DMS53 (cell line): Measurements from ENCODE around the gene ARL15.

Source experiments
- DNase-seq: peaks from one replicate; lab custom pipeline; 2025; lab: John Stamatoyannopoulos, UW

The ARL15 gene

GRCh38 chr5:54284586-54284985, 25.8 kb downstream of the ARL15 start:
- DNase-seq, result no peak

GRCh38 chr5:54282876-54283275, 27.5 kb downstream of the ARL15 start:
- no peak for DNase-seq

GRCh38 chr5:54281960-54282692, 28.2 kb downstream of the ARL15 start:
- no peak for DNase-seq

- no peak for DNase-seq
Observed at GRCh38 chr5:54279960-54280359, 30.4 kb downstream of the ARL15 start.

- no peak for DNase-seq
Observed at GRCh38 chr5:54278979-54279717, 31.2 kb downstream of the ARL15 start.

GRCh38 chr5:54278036-54278830, 32.1 kb downstream of the ARL15 start:
- DNase-seq, result no peak

- DNase-seq, result no peak
Observed at GRCh38 chr5:54276048-54276447, 34.3 kb downstream of the ARL15 start.

GRCh38 chr5:54275361-54275760, 35.0 kb downstream of the ARL15 start:
- DNase-seq, result no peak

GRCh38 chr5:54274944-54275343, 35.4 kb downstream of the ARL15 start:
- DNase-seq, result no peak

- no peak for DNase-seq
Observed at GRCh38 chr5:54273715-54274114, 36.7 kb downstream of the ARL15 start.

GRCh38 chr5:54272746-54273145, 37.6 kb downstream of the ARL15 start:
- DNase-seq, result no peak

- no peak for DNase-seq
Observed at GRCh38 chr5:54270326-54270725, 40.0 kb downstream of the ARL15 start.

GRCh38 chr5:54264574-54264973, 45.8 kb downstream of the ARL15 start:
- no peak for DNase-seq

GRCh38 chr5:54263447-54263846, 46.9 kb downstream of the ARL15 start:
- no peak for DNase-seq

GRCh38 chr5:54261596-54261995, 48.8 kb downstream of the ARL15 start:
- no peak for DNase-seq

GRCh38 chr5:54259981-54260380, 50.4 kb downstream of the ARL15 start:
- no peak for DNase-seq

- peak; percentile 50 for DNase-seq
Observed at GRCh38 chr5:54259090-54259489, 51.3 kb downstream of the ARL15 start.

- peak; percentile 94 for DNase-seq
Observed at GRCh38 chr5:54257366-54258118, 52.8 kb downstream of the ARL15 start.

- peak; percentile 33 for DNase-seq
Observed at GRCh38 chr5:54254482-54255198, 55.7 kb downstream of the ARL15 start.

GRCh38 chr5:54251981-54252380, 58.4 kb downstream of the ARL15 start:
- DNase-seq, result peak; percentile 86
